ENCODE data around the gene ERC2. TPM values are rescaled to one million over a fixed set of nuclear protein-coding genes. Genes with fewer than 3 reads are reported as not detected.

Gene ERC2
- total RNA-seq, 2 experiments from 2014 or later = not detected

DNA sequence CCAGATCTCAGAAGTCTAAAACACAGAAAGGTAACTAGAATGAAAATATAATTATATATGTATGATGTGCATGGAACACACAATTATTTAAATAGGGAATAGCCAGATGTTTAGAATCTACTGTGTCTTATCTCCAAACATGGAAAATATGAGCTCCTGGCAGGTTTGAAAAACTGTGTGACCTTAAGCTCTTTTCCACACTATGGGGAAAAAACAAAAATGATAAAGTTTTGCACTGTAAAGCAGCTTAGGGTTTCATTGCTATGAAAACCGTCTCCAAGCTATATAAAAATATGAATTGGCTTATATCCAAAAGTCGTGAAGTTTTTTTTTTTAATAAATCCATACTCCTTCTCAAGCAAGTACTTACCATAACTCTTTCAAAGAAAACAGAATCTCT is 159.8 kb downstream of the ERC2 start:
- intact Hi-C loops (cut with micrococcal nuclease; ENCODE audit: unreplicated experiment) = no loop called here
- Histone ChIP-seq H2AFZ (ENCODE audit: low read length) (peak overlapping the region; percentile 48; the same call in 1 of the 2 replicates), H3K9me2 (ENCODE audit: insufficient read depth, low read length) (no peaks in the 10 kb centered on the region), H3K79me2 (ENCODE audit: insufficient read depth, low read depth, low read length) (no peaks in the 10 kb centered on the region), H3K4me3 (ENCODE audit: low read depth, low read length, poor library complexity, severe bottlenecking) (no peak overlapping the region), H3K4me1 (ENCODE audit: insufficient read depth, low read length, poor library complexity, severe bottlenecking) (peaks cover 54% of the 10 kb centered on the region), H3K27ac (ENCODE audit: low read depth, low read length, poor library complexity, severe bottlenecking) (no peak overlapping the region), H3K4me2 (ENCODE audit: low read length) (no peak overlapping the region), H3K36me3 (ENCODE audit: insufficient read depth, low read length) (no peaks in the 10 kb centered on the region), H4K20me1 (ENCODE audit: insufficient read depth, low read length) (no peaks in the 10 kb centered on the region), H3K9me3 (ENCODE audit: low read length) (no peaks in the 10 kb centered on the region)
- POLR2A ChIA-PET = interaction anchor here (0.6 to 1.8 kb wide), 7 partner anchors 9 to 784 kb away, joined by 3 to 4 read pairs (median 3); no protein-coding TSS in a partner anchor
- no peak for TF ChIP-seq EZH2phosphoT487 (IDR thresholded peaks at IDR 0.05; ENCODE audit: borderline replicate concordance, low read depth, low read length)
- TF ChIP-seq, protein P1, sequence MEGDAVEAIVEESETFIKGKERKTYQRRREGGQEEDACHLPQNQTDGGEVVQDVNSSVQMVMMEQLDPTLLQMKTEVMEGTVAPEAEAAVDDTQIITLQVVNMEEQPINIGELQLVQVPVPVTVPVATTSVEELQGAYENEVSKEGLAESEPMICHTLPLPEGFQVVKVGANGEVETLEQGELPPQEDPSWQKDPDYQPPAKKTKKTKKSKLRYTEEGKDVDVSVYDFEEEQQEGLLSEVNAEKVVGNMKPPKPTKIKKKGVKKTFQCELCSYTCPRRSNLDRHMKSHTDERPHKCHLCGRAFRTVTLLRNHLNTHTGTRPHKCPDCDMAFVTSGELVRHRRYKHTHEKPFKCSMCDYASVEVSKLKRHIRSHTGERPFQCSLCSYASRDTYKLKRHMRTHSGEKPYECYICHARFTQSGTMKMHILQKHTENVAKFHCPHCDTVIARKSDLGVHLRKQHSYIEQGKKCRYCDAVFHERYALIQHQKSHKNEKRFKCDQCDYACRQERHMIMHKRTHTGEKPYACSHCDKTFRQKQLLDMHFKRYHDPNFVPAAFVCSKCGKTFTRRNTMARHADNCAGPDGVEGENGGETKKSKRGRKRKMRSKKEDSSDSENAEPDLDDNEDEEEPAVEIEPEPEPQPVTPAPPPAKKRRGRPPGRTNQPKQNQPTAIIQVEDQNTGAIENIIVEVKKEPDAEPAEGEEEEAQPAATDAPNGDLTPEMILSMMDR (conservative IDR thresholded peaks at IDR 0.05; ENCODE audit: low read length) = no peak
- no TSS peak for BruUV-seq (replicated peaks)
- CTCF ChIA-PET (ENCODE audit: unreplicated experiment) = no interaction called here
- no peak for DNase-seq (ENCODE audit: low spot score)

DNA sequence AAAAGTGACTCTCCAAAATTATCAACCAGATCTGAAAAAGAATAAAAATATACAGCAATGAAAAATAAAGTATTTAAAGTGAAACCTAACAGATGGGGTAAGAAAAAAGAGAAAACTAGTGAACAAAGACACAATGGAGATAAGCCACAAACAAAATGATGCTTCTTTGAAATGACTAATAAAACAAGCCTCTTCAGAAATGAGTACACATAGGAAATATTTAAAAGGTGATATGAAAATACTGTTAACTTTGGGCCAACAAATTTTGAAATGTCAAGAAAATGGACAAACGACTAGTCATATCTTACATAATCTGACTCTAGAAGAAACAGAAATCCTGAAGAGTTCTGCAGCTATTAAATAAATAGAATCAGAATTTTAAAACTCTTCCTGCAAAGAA is 164.2 kb downstream of the ERC2 start:
- Histone ChIP-seq H3K4me3 (ENCODE audit: low read depth, low read length, poor library complexity, severe bottlenecking) (no peak overlapping the region), H3K4me2 (ENCODE audit: low read length) (no peak overlapping the region), H3K9me3 (ENCODE audit: low read length) (no peaks in the 10 kb centered on the region), H3K79me2 (ENCODE audit: insufficient read depth, low read depth, low read length) (no peaks in the 10 kb centered on the region), H4K20me1 (ENCODE audit: insufficient read depth, low read length) (no peaks in the 10 kb centered on the region), H3K4me1 (ENCODE audit: insufficient read depth, low read length, poor library complexity, severe bottlenecking) (peaks cover 55% of the 10 kb centered on the region), H3K36me3 (ENCODE audit: insufficient read depth, low read length) (no peaks in the 10 kb centered on the region), H2AFZ (ENCODE audit: low read length) (no peak overlapping the region; the same call in 1 of the 2 replicates), H3K27ac (ENCODE audit: low read depth, low read length, poor library complexity, severe bottlenecking) (no peak overlapping the region), H3K9me2 (ENCODE audit: insufficient read depth, low read length) (no peaks in the 10 kb centered on the region)
- ChIA-PET POLR2A (interaction anchor here (1.0 kb wide), 1 partner anchor 36 kb away, joined by 3 read pairs; no protein-coding TSS in a partner anchor), CTCF (ENCODE audit: unreplicated experiment) (no interaction called here)
- intact Hi-C loops (cut with micrococcal nuclease; ENCODE audit: unreplicated experiment) = no loop called here
- TF ChIP-seq EZH2phosphoT487 (IDR thresholded peaks at IDR 0.05; ENCODE audit: borderline replicate concordance, low read depth, low read length) = no peak
- TF ChIP-seq, protein P1 (conservative IDR thresholded peaks at IDR 0.05; ENCODE audit: low read length) = no peak
- DNase-seq (ENCODE audit: low spot score) = no peak
- BruUV-seq (replicated peaks) = no TSS peak

DNA sequence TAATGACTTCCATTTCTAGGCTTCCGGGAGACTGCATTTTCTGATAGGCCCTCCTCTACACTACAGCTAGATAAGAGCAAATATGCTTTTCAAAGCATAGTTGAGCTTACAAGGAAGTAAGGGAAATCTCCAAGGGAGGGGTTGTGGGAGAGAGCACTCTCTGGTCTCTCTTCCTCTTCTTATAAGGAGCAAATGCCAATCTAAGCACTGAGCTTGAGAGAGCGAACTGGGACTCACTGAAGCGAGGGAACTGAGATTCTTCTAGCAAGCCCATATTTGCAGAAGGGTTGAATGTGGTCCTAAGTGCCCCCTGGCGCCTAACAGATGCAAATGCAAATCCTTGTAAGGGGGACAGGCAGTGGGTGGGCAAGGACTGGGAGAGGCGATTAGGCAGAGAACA is 164.8 kb downstream of the ERC2 start:
- intact Hi-C loops (cut with micrococcal nuclease; ENCODE audit: unreplicated experiment) = no loop called here

More for the DNA sequence above, 164.8 kb downstream of the ERC2 start:
- no peaks in the 10 kb centered on the region for H3K9me3 ChIP-seq (ENCODE audit: low read length)
- no peaks in the 10 kb centered on the region for H3K79me2 ChIP-seq (ENCODE audit: insufficient read depth, low read depth, low read length)
- H3K4me2 ChIP-seq (ENCODE audit: low read length) = no peak overlapping the region
- H3K4me3 ChIP-seq (ENCODE audit: low read depth, low read length, poor library complexity, severe bottlenecking) = no peak overlapping the region
- peak; percentile 79 for DNase-seq (ENCODE audit: low spot score)
- H3K9me2 ChIP-seq (ENCODE audit: insufficient read depth, low read length) = no peaks in the 10 kb centered on the region
- CTCF ChIA-PET (ENCODE audit: unreplicated experiment) = no interaction called here
- H3K4me1 ChIP-seq (ENCODE audit: insufficient read depth, low read length, poor library complexity, severe bottlenecking) = peaks cover 49% of the 10 kb centered on the region
- no peaks in the 10 kb centered on the region for H3K36me3 ChIP-seq (ENCODE audit: insufficient read depth, low read length)
- no TSS peak for BruUV-seq (replicated peaks)
- no peak for TF ChIP-seq EZH2phosphoT487 (IDR thresholded peaks at IDR 0.05; ENCODE audit: borderline replicate concordance, low read depth, low read length)
- TF ChIP-seq, protein P1 (conservative IDR thresholded peaks at IDR 0.05; ENCODE audit: low read length) = peak; percentile 84
- POLR2A ChIA-PET = interaction anchor here (1.0 kb wide), 1 partner anchor 37 kb away, joined by 3 read pairs; no protein-coding TSS in a partner anchor
- no peaks in the 10 kb centered on the region for H4K20me1 ChIP-seq (ENCODE audit: insufficient read depth, low read length)
- peak overlapping the region; percentile 0; the same call in 1 of the 2 replicates for H2AFZ ChIP-seq (ENCODE audit: low read length)
- H3K27ac ChIP-seq (ENCODE audit: low read depth, low read length, poor library complexity, severe bottlenecking) = no peak overlapping the region

All from OCI-LY7 (cell line).